Tibial nerve (tissue), 4 donors: ENCODE data around the gene PDZD2. TPM values are rescaled to one million over a fixed set of nuclear protein-coding genes. Genes with fewer than 3 reads are reported as not detected.
A peak's percentile ranks its signal among the peaks of the same experiment; 100 is the strongest.

Experiments
- DNase-seq, 2 donors: peaks; one replicate each; pipeline ENCODE4 v3.0.0-alpha.2; 2019; ENCODE audit warnings: low spot score in 2 of 2
- H3K27ac ChIP-seq, 4 donors: fragments of 200-600 bp; sonication (generic) in 3 of 4; one replicate each; pipeline ENCODE4 v1.5.1; 2017 to 2019; ENCODE audit warnings: mild to moderate bottlenecking in 1 of 4
- H3K27me3 ChIP-seq, 2 donors: fragments of 200-600 bp; sonication (generic) in 1 of 2; one replicate each; pipeline versions ENCODE4 v1.5.1 to v1.6.0; 2017 to 2019
- H3K36me3 ChIP-seq, 3 donors: fragments of 200-600 bp; sonication (generic); one replicate each; pipeline ENCODE4 v1.5.1; 2018 to 2019
- H3K4me1 ChIP-seq, 4 donors: fragments of 200-600 bp; sonication (generic) in 3 of 4; one replicate each; pipeline ENCODE4 v1.5.1; 2017 to 2019
- H3K4me3 ChIP-seq, 4 donors: fragments of 200-600 bp; sonication (generic) in 3 of 4; one replicate each; pipeline ENCODE4 v1.5.1; 2017 to 2019; ENCODE audit warnings: mild to moderate bottlenecking in 1 of 4, moderate library complexity in 1 of 4
- H3K9me3 ChIP-seq, 4 donors: fragments of 200-600 bp; sonication (generic) in 3 of 4; one replicate each; pipeline ENCODE4 v1.5.1; 2017 to 2019
- CTCF ChIP-seq, 5 experiments: fragments of 200-600 bp in 3 of 5; fragments of 450-650 bp in 2 of 5; sonication (generic) in 3 of 5; IDR thresholded peaks; one replicate each; pipeline ENCODE4 v1.5.1; 2016 to 2019; ENCODE audit warnings: antibody characterized with exemption in 5 of 5, mild to moderate bottlenecking in 3 of 5, moderate library complexity in 2 of 5
- EP300 ChIP-seq, 2 donors: sonication (generic); formaldehyde crosslinking; IDR thresholded peaks; one replicate each; pipeline ENCODE4 v1.6.1; 2017; ENCODE audit warnings: antibody characterized with exemption in 2 of 2, mild to moderate bottlenecking in 1 of 2
- POLR2A ChIP-seq, 2 donors: fragments of 450-650 bp; IDR thresholded peaks; one replicate each; pipeline ENCODE4 v1.6.1; 2017; ENCODE audit warnings: antibody characterized with exemption in 2 of 2, mild to moderate bottlenecking in 2 of 2, moderate library complexity in 2 of 2
- WGBS, 2 donors: methylation state at CpG; one replicate each; pipeline ENCODE4 v1.1.5; 2018; 5-methylcytosine and 5-hydroxymethylcytosine counted together
- total RNA-seq, 4 donors: library from RNA; depleted of rRNA; stranded (reverse); fragments of >200 nt; gene quantifications; one replicate each; pipeline ENCODE4 v1.1.0, GENCODE V29; 2016

The PDZD2 gene
- total RNA-seq, 4 donors from 2014 or later: 102 to 153 (median 117) TPM

DNA sequence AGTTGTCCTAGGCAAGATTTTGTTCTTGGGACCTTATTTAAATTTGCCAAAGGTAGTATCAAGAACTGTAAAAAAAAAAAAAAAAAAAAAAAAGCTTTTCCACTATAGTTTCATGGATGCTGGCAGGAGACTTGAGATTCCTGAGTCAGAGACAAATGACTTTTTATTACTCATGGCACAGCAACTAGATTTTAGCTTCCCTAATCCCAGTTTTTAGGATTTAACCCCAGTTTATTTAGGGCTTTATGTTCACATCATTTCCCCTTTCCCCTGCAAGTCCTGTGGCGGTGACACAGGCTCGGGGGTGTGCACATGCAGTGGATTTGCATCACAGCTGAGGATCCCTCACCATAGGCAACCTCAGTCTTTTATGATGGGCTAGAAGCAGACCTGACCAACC is 390.3 kb downstream of the PDZD2 start:
- Histone ChIP-seq H3K9me3 (no peaks in the 10 kb centered on the region), H3K36me3 (no peaks in the 10 kb centered on the region), H3K27me3 (no peaks in the 10 kb centered on the region), H3K4me1 (peaks cover 4 to 87% (median 59%) of the 10 kb centered on the region in 4 donors), H3K27ac (peak overlapping the region; percentile 55 to 93 (median 90)), H3K4me3 (no peak overlapping the region)
- DNase-seq: no peak
- TF ChIP-seq POLR2A (IDR thresholded peaks at IDR 0.05) (no peak), EP300 (IDR thresholded peaks at IDR 0.05) (no peak), CTCF (IDR thresholded peaks at IDR 0.05) (no peak)
- WGBS, 2 donors: 69 to 76% methylated on average over 2 of the region's 2 CpGs

DNA sequence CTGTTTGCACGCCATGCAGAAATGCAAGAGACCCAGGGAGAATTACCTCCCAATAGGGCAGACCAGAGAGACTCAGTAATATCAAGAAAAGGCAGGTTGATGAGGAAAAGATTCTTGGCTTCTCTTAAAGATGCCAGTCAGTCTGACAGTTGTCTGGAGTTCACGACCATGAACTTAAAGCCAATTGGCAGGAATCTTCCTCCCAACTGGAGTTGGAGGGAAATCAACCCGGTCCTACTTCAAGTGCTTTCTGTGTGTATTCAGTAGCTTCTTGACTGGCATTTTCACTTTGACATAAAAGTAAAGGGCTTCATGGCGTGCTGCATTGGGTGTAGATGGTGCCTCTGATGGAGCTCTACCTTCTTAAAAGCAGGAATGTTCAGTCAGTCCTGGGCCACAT is 390.9 kb downstream of the PDZD2 start:
- 83 to 86% methylated on average over 4 of the region's 4 CpGs for WGBS, 2 donors
- no peaks in the 10 kb centered on the region for H3K9me3 ChIP-seq
- TF ChIP-seq CTCF (IDR thresholded peaks at IDR 0.05): no peak
- no peak for TF ChIP-seq POLR2A (IDR thresholded peaks at IDR 0.05)
- TF ChIP-seq EP300 (IDR thresholded peaks at IDR 0.05): no peak
- H3K27ac ChIP-seq: peak overlapping the region; percentile 55 to 93 (median 90)
- no peaks in the 10 kb centered on the region for H3K36me3 ChIP-seq
- H3K27me3 ChIP-seq: no peaks in the 10 kb centered on the region
- H3K4me1 ChIP-seq: peaks cover 4 to 86% (median 61%) of the 10 kb centered on the region in 4 donors
- H3K4me3 ChIP-seq: no peak overlapping the region
- DNase-seq: no peak

DNA sequence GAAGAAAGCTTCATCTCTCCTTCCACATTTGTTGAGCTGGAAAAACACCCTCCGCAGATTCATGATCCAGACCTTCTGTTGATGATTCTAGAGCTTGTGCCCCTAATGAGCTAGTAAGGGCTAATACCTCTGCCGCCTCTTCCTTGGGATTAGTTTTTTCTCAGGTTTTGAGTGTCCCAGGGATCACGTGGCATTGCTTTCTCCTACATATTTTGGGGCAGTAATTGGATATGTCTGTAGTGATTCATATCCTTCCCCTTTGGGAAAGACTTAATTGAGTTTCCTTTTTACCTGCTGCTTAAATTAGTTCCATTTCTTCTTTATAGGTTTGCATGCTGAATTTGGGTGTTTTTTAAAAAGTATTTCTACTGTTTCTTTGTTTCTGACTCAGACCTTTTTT is 391.3 kb downstream of the PDZD2 start:
- Histone ChIP-seq H3K27ac (peak overlapping the region; percentile 55 to 93 (median 90)), H3K4me3 (no peak overlapping the region), H3K9me3 (no peaks in the 10 kb centered on the region), H3K36me3 (no peaks in the 10 kb centered on the region), H3K4me1 (peaks cover 4 to 81% (median 61%) of the 10 kb centered on the region in 4 donors), H3K27me3 (no peaks in the 10 kb centered on the region)
- WGBS, 2 donors: 75 to 76% methylated on average over 3 of the region's 3 CpGs
- no peak for DNase-seq
- no peak for TF ChIP-seq POLR2A (IDR thresholded peaks at IDR 0.05)
- no peak for TF ChIP-seq EP300 (IDR thresholded peaks at IDR 0.05)
- TF ChIP-seq CTCF (IDR thresholded peaks at IDR 0.05): no peak

DNA sequence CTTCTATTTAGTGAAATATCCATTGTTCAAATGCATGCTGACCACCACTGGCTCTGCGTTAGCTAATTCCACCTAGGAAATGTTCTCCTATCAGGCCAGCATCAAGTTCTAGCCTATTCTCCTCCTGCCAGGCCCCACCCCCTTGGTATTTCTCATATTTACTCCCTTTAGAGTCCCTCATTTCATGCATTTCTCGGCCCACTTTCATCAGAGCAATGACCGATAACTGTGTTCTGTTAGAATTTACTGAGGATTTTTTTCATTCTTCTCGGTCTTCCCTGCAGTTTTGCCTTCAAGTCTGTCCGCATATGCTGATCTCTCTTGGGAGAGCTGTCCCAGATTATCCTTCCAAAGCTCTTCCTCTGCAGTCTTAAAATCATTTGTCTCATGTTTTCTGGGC is 391.8 kb downstream of the PDZD2 start:
- Histone ChIP-seq H3K4me1 (peaks cover 4 to 81% (median 61%) of the 10 kb centered on the region in 4 donors), H3K36me3 (no peaks in the 10 kb centered on the region), H3K4me3 (no peak overlapping the region), H3K27ac (peak overlapping the region; percentile 70 to 93 (median 90)), H3K27me3 (no peaks in the 10 kb centered on the region), H3K9me3 (no peaks in the 10 kb centered on the region)
- DNase-seq: no peak
- 35 to 40% methylated on average over 5 of the region's 5 CpGs for WGBS, 2 donors
- TF ChIP-seq CTCF (IDR thresholded peaks at IDR 0.05) (no peak), POLR2A (IDR thresholded peaks at IDR 0.05) (no peak), EP300 (IDR thresholded peaks at IDR 0.05) (no peak)

DNA sequence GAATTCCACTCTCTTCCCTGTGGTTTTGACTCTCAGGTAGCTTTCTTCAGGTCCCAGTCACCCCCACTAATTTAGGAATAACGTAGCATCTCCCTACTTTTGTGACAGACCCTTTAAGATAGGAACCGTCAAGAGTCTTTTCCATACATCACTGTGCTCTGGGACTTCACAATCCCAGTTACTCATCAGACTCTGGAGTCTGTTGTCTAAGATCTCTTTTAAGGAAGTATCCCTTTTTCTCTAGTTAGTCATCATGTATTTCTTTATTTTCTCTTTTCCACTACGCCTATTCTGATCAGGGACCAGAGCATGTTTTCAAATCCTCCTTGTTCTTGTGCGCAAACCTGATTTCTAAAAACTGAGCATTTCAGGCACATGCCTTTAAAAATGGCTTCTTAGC is 392.2 kb downstream of the PDZD2 start:
- WGBS, 2 donors: 69 to 74% methylated on average over 4 of the region's 4 CpGs
- H3K27me3 ChIP-seq: no peaks in the 10 kb centered on the region
- DNase-seq: no peak
- no peak for TF ChIP-seq POLR2A (IDR thresholded peaks at IDR 0.05)
- TF ChIP-seq CTCF (IDR thresholded peaks at IDR 0.05): no peak
- TF ChIP-seq EP300 (IDR thresholded peaks at IDR 0.05): no peak
- H3K4me1 ChIP-seq: peaks cover 4 to 83% (median 61%) of the 10 kb centered on the region in 4 donors
- peak overlapping the region; percentile 70 to 93 (median 90) for H3K27ac ChIP-seq
- H3K36me3 ChIP-seq: no peaks in the 10 kb centered on the region
- no peaks in the 10 kb centered on the region for H3K9me3 ChIP-seq
- H3K4me3 ChIP-seq: no peak overlapping the region
